22Rv1 (cell line): Measurements from ENCODE around the gene MIGA1.

Source experiments
- CTCF ChIP-seq: fragments of 450-650 bp; IDR thresholded peaks from 2 replicates; pipeline ENCODE4 v1.5.1; 2017; ENCODE audit warnings: mild to moderate bottlenecking
- ZFX ChIP-seq: fragments of 450-650 bp; IDR thresholded peaks from 2 replicates; pipeline ENCODE4 v1.6.1; 2017; ENCODE audit warnings: antibody characterized with exemption, borderline replicate concordance

GRCh38 chr1:77906624-77907023, 127.2 kb downstream of the MIGA1 start:
- TF ChIP-seq CTCF, result no peak
- TF ChIP-seq ZFX, result no peak
